A549 (cell line): ENCODE measurements around the gene COL15A1. TPM values are rescaled to one million over a fixed set of nuclear protein-coding genes. Genes with fewer than 3 reads are reported as not detected.

Experiments
- ATAC-seq, 2 experiments: fragments of 200-7000 bp in 1 of 2; fragments of >200 bp in 1 of 2; cut with Nextera tagmentation in 1 of 2; cut with Tn5 transposase in 1 of 2; 3 replicates each; pipeline versions ENCODE4 v1.8.0 to v1.9.1; 2018 to 2020; ENCODE audit warnings: mild to moderate bottlenecking in 1 of 2, moderate library complexity in 1 of 2
- CTCF ChIA-PET: fragments of 300-600 bp; sonication (Branson Sonifier 250); formaldehyde crosslinking; extraction: SDS; loops from one replicate; lab custom pipeline; 2021; ENCODE audit warnings: antibody characterized with exemption, inconsistent platforms; lab: Yijun Ruan, JAX
- POLR2A ChIA-PET: fragments of 350-600 bp; formaldehyde crosslinking; extraction: SDS; loops from one replicate; lab custom pipeline; 2021; ENCODE audit warnings: antibody characterized with exemption, inconsistent platforms; lab: Yijun Ruan, JAX
- DNase-seq, 2 experiments: peaks; one replicate each; pipeline versions ENCODE4 v3.0.0 to v3.0.0-alpha.2; 2011 to 2016; ENCODE audit warnings: low read depth in 1 of 2, low spot score in 1 of 2
- FAIRE-seq: peaks from 2 replicates; lab custom pipeline; 2011; peaks lifted over from hg19 to GRCh38; lab: Jason Lieb, UNC
- H3K27ac ChIP-seq, 2 experiments: fragments of >200 bp; sonication (Bioruptor Twin); formaldehyde crosslinking; 3 replicates each; pipeline ENCODE4 v1.5.1; 2016 to 2017
- H3K4me1 ChIP-seq: fragments of >200 bp; sonication (Bioruptor Twin); formaldehyde crosslinking; 3 replicates; pipeline ENCODE4 v1.6.1; 2016
- H3K4me2 ChIP-seq: fragments of >200 bp; sonication (Bioruptor Twin); formaldehyde crosslinking; 3 replicates; pipeline ENCODE4 v1.6.1; 2016
- H3K4me3 ChIP-seq: fragments of >200 bp; sonication (Bioruptor Twin); formaldehyde crosslinking; 3 replicates; pipeline ENCODE4 v1.5.1; 2016
- H3K9me3 ChIP-seq: fragments of >200 bp; sonication (Bioruptor Twin); formaldehyde crosslinking; 3 replicates; pipeline ENCODE4 v1.6.1; 2016
- ATOH8 ChIP-seq: fragments of 250-450 bp; sonication (Bioruptor Pico); IDR thresholded peaks from 2 replicates; pipeline ENCODE4 v1.5.0; 2020; ENCODE audit warnings: low read depth, mild to moderate bottlenecking, moderate library complexity
- BCL3 ChIP-seq: fragments of >200 bp; sonication (Bioruptor Twin); formaldehyde crosslinking; IDR thresholded peaks from 3 replicates; pipeline ENCODE4 v1.6.1; 2016
- CBX8 ChIP-seq: fragments of 200-600 bp; sonication (generic); IDR thresholded peaks from 2 replicates; pipeline ENCODE4 v1.6.1; 2016
- ELK1 ChIP-seq: fragments of 150-350 bp; IDR thresholded peaks from 2 replicates; pipeline ENCODE4 v1.6.1; 2014; ENCODE audit warnings: low read depth, mild to moderate bottlenecking, low read length
- FOSB ChIP-seq: fragments of 250-450 bp; sonication (Bioruptor Pico); IDR thresholded peaks from 2 replicates; pipeline ENCODE4 v1.5.0; 2020; ENCODE audit warnings: mild to moderate bottlenecking, moderate library complexity
- HDAC2 ChIP-seq: fragments of 200-600 bp; sonication (generic); IDR thresholded peaks from 2 replicates; pipeline ENCODE4 v1.6.1; 2016
- HEYL ChIP-seq: fragments of 250-450 bp; sonication (Bioruptor Pico); IDR thresholded peaks from 2 replicates; pipeline ENCODE4 v1.8.0; 2021; ENCODE audit warnings: mild to moderate bottlenecking, moderate library complexity
- HOXA7 ChIP-seq: fragments of 250-450 bp; sonication (Bioruptor Pico); IDR thresholded peaks from 2 replicates; pipeline ENCODE4 v1.5.0; 2020; ENCODE audit warnings: mild to moderate bottlenecking, moderate library complexity
- HOXB13 ChIP-seq: fragments of 250-450 bp; sonication (Bioruptor Pico); IDR thresholded peaks from 2 replicates; pipeline ENCODE4 v1.5.0; 2020; ENCODE audit warnings: low read depth, mild to moderate bottlenecking, moderate library complexity
- MAFK ChIP-seq: fragments of 450-650 bp; IDR thresholded peaks from 2 replicates; pipeline ENCODE4 v1.6.1; 2014; ENCODE audit not compliant: partially characterized antibody
- MAX ChIP-seq: IDR thresholded peaks from 2 replicates; pipeline ENCODE4 v1.6.1; 2012
- POLR2A ChIP-seq: IDR thresholded peaks from 2 replicates; pipeline ENCODE4 v1.6.1; 2012; ENCODE audit warnings: mild to moderate bottlenecking, low read length
- RARB ChIP-seq: fragments of 250-450 bp; sonication (Bioruptor Pico); IDR thresholded peaks from 2 replicates; pipeline ENCODE4 v1.8.0; 2021; ENCODE audit warnings: mild to moderate bottlenecking, moderate library complexity
- TP53 ChIP-seq: fragments of 250-450 bp; sonication (Bioruptor Pico); IDR thresholded peaks from 2 replicates; pipeline ENCODE4 v1.5.0; 2021; ENCODE audit warnings: mild to moderate bottlenecking, moderate library complexity
- USF2 ChIP-seq: fragments of 450-650 bp; IDR thresholded peaks from 2 replicates; pipeline ENCODE4 v1.6.1; 2014; ENCODE audit warnings: antibody characterized with exemption
- ZC3H11A ChIP-seq: fragments of 450-650 bp; IDR thresholded peaks from 2 replicates; pipeline ENCODE4 v1.6.1; 2014; ENCODE audit warnings: antibody characterized with exemption, mild to moderate bottlenecking
- ZFP36 ChIP-seq: fragments of 450-650 bp; IDR thresholded peaks from 2 replicates; pipeline ENCODE4 v1.6.1; 2014; ENCODE audit warnings: borderline replicate concordance; ENCODE audit not compliant: partially characterized antibody
- ZSCAN20 ChIP-seq: fragments of 250-450 bp; sonication (Bioruptor Pico); IDR thresholded peaks from 2 replicates; pipeline ENCODE4 v1.8.0; 2022; ENCODE audit warnings: mild to moderate bottlenecking, moderate library complexity
- WGBS: methylation state at CpG from one replicate; pipeline ENCODE4 v1.1.6; 2017; ENCODE audit errors: missing lambda C conversion rate; 5-methylcytosine and 5-hydroxymethylcytosine counted together
- polyA plus RNA-seq, 4 experiments: library from polyadenylated mRNA; depleted of rRNA in 3 of 4; stranded (reverse); fragments of >200 nt; fragmentation: RNase III in 1 of 4; extraction: RNeasy Plus Mini Kit Qiagen cat#74134 plus additional on column Dnase treatment in 1 of 4; gene quantifications; 2 replicates in 3 of 4; 3 replicates in 1 of 4; pipeline ENCODE4 v1.2.3, GENCODE V29; 2011 to 2017

COL15A1 gene
- polyA plus RNA-seq, 2 of the 4 experiments (the other 2 are of a cell fraction), result 0.09 to 0.12 TPM

- WGBS, result 81% methylated on average over 8 of the region's 8 CpGs
- DNase-seq (no peak), ATAC-seq (no peak), FAIRE-seq (no peak)
- peaks cover 45% of the 10 kb centered on the region for H3K4me1 ChIP-seq
- ChIA-PET CTCF (interaction anchor here (0.8 to 7.1 kb wide), 13 partner anchors 8 to 207 kb away, joined by 3 to 59 read pairs (median 4); no protein-coding TSS in a partner anchor), POLR2A (interaction anchor here (1.7 kb wide), 1 partner anchor 114 kb away, joined by 9 read pairs; the partner anchor contains the start of gene TGFBR1)
- peak overlapping the region; percentile 64 to 73 for H3K27ac ChIP-seq
- no peaks in the 10 kb centered on the region; the same call in 2 of the 3 replicates for H3K9me3 ChIP-seq
- H3K4me2 ChIP-seq, result peak overlapping the region; percentile 45
- TF ChIP-seq HOXA7 (no peak), CBX8 (no peak), MAX (no peak), RARB (CRISPR knock-in tag) (no peak), HOXB13 (no peak), HEYL (CRISPR knock-in tag) (no peak), ELK1 (no peak), ZSCAN20 (CRISPR knock-in tag) (no peak), ZFP36 (no peak), BCL3 (no peak), HDAC2 (no peak)
- no peak overlapping the region for H3K4me3 ChIP-seq
Measured at GRCh38 chr9:98990181-98990870, 46.6 kb downstream of the COL15A1 start.

GRCh38 chr9:98992107-98992884 is 48.6 kb downstream of the COL15A1 start:
- Histone ChIP-seq H3K27ac (no peak overlapping the region; a peak in 1 of 6 replicates), H3K4me2 (no peak overlapping the region), H3K4me3 (no peak overlapping the region), H3K4me1 (peaks cover 46% of the 10 kb centered on the region), H3K9me3 (no peaks in the 10 kb centered on the region; the same call in 2 of the 3 replicates)
- POLR2A ChIA-PET, result no interaction called here
- TF ChIP-seq TP53 (no peak), ZSCAN20 (CRISPR knock-in tag) (no peak), MAFK (no peak), FOSB (CRISPR knock-in tag) (no peak), USF2 (no peak), POLR2A (no peak), ATOH8 (CRISPR knock-in tag) (no peak), HEYL (CRISPR knock-in tag) (no peak), ZC3H11A (no peak)
- 47% methylated on average over 10 of the region's 33 CpGs for WGBS
- ATAC-seq, result no peak
- DNase-seq, result no peak
- FAIRE-seq, result no peak
- CTCF ChIA-PET, result interaction anchor here (0.7 to 14.7 kb wide), 5 partner anchors 16 to 149 kb away, joined by 3 to 212 read pairs (median 59); no protein-coding TSS in a partner anchor
